Neural progenitor cell (in vitro differentiated cells): ENCODE data around the gene SLC10A7.

Experiments used
- EZH2 ChIP-seq: fragments of 200-600 bp; sonication (generic); IDR thresholded peaks from 2 replicates; pipeline ENCODE4 v1.6.1; 2017; ENCODE audit warnings: antibody characterized with exemption, mild to moderate bottlenecking, moderate library complexity
- EZH2phosphoT487 ChIP-seq: fragments of 200-600 bp; sonication (generic); IDR thresholded peaks from 2 replicates; pipeline ENCODE4 v1.6.1; 2017; ENCODE audit warnings: antibody characterized with exemption
- TF ChIP-seq, protein P1 (sequence below): fragments of 200-600 bp; sonication (generic); IDR thresholded peaks from 2 replicates; pipeline ENCODE4 v1.5.1; 2017; ENCODE audit warnings: antibody characterized with exemption, mild to moderate bottlenecking

DNA sequence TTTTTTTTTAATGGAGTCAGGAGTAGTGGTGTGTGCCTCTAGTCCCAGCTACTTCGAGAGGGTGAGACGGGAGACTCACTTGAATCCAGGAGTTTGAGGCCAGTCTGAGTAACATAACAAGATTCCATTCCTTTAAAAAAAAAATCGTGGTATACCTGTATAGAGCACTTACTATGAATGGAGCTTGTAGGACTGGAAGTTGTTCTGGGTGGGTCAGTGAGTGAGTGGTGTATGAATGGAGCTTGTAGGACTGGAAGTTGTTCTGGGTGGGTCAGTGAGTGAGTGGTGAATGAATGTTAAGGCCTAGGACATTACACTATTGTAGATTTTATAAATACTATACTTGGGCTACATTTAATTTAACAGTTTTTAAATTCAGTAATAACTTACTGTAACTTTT lies 2.9 kb upstream of the SLC10A7 start:
- TF ChIP-seq, protein P1, sequence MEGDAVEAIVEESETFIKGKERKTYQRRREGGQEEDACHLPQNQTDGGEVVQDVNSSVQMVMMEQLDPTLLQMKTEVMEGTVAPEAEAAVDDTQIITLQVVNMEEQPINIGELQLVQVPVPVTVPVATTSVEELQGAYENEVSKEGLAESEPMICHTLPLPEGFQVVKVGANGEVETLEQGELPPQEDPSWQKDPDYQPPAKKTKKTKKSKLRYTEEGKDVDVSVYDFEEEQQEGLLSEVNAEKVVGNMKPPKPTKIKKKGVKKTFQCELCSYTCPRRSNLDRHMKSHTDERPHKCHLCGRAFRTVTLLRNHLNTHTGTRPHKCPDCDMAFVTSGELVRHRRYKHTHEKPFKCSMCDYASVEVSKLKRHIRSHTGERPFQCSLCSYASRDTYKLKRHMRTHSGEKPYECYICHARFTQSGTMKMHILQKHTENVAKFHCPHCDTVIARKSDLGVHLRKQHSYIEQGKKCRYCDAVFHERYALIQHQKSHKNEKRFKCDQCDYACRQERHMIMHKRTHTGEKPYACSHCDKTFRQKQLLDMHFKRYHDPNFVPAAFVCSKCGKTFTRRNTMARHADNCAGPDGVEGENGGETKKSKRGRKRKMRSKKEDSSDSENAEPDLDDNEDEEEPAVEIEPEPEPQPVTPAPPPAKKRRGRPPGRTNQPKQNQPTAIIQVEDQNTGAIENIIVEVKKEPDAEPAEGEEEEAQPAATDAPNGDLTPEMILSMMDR, result no peak
- TF ChIP-seq EZH2phosphoT487, result no peak
- no peak for TF ChIP-seq EZH2
